ENCODE data around the gene RTP3. TPM values are rescaled to one million over a fixed set of nuclear protein-coding genes. Genes with fewer than 3 reads are reported as not detected.
A peak's percentile ranks its signal among the peaks of the same experiment; 100 is the strongest.

Gene RTP3
- total and polyA plus RNA-seq, 8 donors = not detected

DNA sequence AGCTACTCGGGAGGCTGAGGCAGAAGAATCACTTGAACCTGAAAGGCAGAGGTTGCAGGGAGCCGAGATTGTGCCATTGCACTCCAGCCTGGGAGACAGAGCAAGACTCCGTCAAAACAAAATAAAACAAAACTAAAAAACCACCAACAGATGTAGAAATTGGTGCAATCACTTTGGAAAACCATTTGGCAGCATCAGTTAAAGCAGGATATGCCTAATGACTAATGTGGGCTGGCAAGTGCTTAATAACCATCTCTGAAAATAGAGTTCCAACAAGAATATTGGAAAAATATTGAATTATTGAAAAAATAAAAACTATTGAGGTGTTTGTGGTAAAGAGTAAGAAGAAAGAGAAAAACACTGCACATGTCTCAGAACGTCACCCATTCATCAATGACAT lies 16.1 kb upstream of the RTP3 start:
- Histone ChIP-seq H3K4me1 (peaks cover 0 to 10% (median 2%) of the 10 kb centered on the region in 4 donors), H3K9me3 (no peaks in the 10 kb centered on the region), H3K27ac (no peak overlapping the region), H3K36me3 (no peaks in the 10 kb centered on the region), H3K4me3 (no peak overlapping the region), H3K27me3 (peaks cover 0 to 3% (median 0%) of the 10 kb centered on the region in 3 donors)
- 82 to 94% (median 90%) methylated on average over 4 of the region's 4 CpGs for WGBS, 5 donors
- DNase-seq = no peak
- TF ChIP-seq EP300 (IDR thresholded peaks at IDR 0.05) (no peak), POLR2A (IDR thresholded peaks at IDR 0.05) (no peak), POLR2AphosphoS5 (IDR thresholded peaks at IDR 0.05) (no peak)
- TF ChIP-seq, protein P1, sequence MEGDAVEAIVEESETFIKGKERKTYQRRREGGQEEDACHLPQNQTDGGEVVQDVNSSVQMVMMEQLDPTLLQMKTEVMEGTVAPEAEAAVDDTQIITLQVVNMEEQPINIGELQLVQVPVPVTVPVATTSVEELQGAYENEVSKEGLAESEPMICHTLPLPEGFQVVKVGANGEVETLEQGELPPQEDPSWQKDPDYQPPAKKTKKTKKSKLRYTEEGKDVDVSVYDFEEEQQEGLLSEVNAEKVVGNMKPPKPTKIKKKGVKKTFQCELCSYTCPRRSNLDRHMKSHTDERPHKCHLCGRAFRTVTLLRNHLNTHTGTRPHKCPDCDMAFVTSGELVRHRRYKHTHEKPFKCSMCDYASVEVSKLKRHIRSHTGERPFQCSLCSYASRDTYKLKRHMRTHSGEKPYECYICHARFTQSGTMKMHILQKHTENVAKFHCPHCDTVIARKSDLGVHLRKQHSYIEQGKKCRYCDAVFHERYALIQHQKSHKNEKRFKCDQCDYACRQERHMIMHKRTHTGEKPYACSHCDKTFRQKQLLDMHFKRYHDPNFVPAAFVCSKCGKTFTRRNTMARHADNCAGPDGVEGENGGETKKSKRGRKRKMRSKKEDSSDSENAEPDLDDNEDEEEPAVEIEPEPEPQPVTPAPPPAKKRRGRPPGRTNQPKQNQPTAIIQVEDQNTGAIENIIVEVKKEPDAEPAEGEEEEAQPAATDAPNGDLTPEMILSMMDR (IDR thresholded peaks at IDR 0.05) = no peak
- intact Hi-C loops (cut with DNase I; ENCODE audit: low total_unique reads) = no loop called here

DNA sequence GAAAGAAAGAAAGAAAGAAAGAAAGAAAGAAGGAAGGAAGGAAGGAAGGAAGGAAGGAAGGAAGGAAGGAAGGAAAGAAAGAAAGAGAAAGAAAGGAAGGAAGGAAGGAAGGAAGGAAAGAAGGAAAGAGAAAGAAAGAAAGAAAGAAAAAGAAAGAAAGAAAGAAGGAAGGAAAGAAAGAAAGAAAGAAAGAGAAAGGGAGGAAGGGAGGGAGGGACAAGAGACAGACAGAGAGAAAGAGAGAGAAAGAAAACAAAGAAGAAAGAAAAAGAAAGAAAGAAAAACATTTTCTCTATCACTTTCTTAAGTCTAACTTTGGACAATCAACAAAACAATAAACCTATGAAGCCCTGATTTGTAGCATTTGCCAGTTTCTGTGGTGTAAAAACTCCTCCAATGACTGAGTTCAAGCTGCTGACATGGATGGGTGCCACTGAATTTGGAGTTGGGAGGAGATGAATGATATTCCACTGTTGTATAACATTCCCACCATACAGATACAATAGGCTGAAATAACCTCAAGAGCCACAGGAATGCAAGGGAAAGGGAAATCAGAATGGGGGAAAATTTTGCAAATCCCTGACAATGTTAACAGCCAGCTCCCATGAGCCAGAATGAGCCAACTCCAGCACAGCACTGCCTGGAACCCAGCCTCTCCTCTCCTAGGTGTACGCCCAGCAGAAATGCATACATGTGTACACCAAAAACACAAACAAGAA lies 15.0 kb upstream of the RTP3 start:
- DNase-seq = no peak
- peaks cover 0 to 10% (median 2%) of the 10 kb centered on the region in 4 donors for H3K4me1 ChIP-seq
- H3K27ac ChIP-seq = peak overlapping the region in 1 of 5 donors; percentile 2
- TF ChIP-seq EP300 (IDR thresholded peaks at IDR 0.05) = no peak
- TF ChIP-seq POLR2AphosphoS5 (IDR thresholded peaks at IDR 0.05) = no peak
- TF ChIP-seq, protein P1 (IDR thresholded peaks at IDR 0.05) = no peak
- H3K27me3 ChIP-seq = peaks cover 0 to 3% (median 0%) of the 10 kb centered on the region in 3 donors
- no peak overlapping the region for H3K4me3 ChIP-seq
- H3K9me3 ChIP-seq = no peaks in the 10 kb centered on the region
- 39 to 77% (median 52%) methylated on average over 1 of the region's 1 CpG for WGBS, 5 donors
- intact Hi-C loops (cut with DNase I; ENCODE audit: low total_unique reads) = no loop called here
- no peaks in the 10 kb centered on the region for H3K36me3 ChIP-seq

DNA sequence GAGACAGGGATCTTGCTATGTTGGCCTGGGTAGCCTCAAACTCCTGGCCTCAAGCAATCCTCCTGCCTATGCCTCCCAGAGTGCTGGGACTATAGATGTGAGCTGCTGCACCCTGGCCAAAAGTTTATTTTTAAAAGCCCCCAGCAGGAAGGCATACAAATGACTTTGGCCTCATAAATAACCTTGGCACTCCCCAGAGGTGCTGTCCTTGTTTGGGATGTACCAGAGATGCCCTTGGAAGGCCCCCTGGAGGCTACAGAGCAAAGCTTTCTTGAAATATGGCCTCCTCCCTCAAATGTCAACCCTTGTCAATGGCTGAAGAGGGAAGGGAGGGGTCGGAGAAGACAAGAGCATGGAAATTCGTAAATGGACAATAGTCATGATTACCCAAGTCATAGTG lies 14.0 kb upstream of the RTP3 start:
- Histone ChIP-seq H3K9me3 (no peaks in the 10 kb centered on the region), H3K4me1 (peaks cover under 1 to 14% (median 6%) of the 10 kb centered on the region in 4 donors), H3K4me3 (no peak overlapping the region), H3K27me3 (peaks cover 0 to 3% (median 0%) of the 10 kb centered on the region in 3 donors), H3K27ac (peak overlapping the region in 3 of 5 donors; percentile 69 to 83 (median 80)), H3K36me3 (no peaks in the 10 kb centered on the region)
- 78 to 96% (median 92%) methylated on average over 2 of the region's 2 CpGs for WGBS, 5 donors
- intact Hi-C loops (cut with DNase I; ENCODE audit: low total_unique reads) = no loop called here
- TF ChIP-seq EP300 (IDR thresholded peaks at IDR 0.05) = no peak
- TF ChIP-seq, protein P1 (IDR thresholded peaks at IDR 0.05) = no peak
- no peak for TF ChIP-seq POLR2AphosphoS5 (IDR thresholded peaks at IDR 0.05)
- TF ChIP-seq POLR2A (IDR thresholded peaks at IDR 0.05) = no peak
- DNase-seq = no peak

DNA sequence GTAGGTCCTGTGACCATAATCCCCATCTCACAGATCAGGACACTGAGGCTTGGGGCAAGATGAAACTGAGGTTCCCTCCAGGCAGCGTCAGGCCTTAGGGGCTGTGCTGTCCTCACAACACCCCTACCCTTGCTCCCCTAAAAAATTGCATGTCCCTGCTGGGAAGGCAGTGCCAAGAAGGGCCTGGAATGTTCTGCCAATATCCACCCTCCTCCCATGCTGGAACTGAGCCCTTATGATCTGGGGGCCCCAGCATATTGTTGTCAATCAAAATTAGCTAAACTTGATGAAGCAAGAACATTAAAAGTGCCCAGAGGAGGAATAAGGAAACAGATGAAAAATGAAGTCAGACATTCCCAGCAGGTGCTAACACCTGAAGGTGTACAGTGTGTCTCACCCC lies 13.4 kb upstream of the RTP3 start:
- DNase-seq = no peak
- 67 to 100% (median 86%) methylated on average over 1 of the region's 1 CpG for WGBS, 5 donors
- Histone ChIP-seq H3K4me3 (no peak overlapping the region), H3K9me3 (no peaks in the 10 kb centered on the region), H3K27me3 (peaks cover 0 to 3% (median 0%) of the 10 kb centered on the region in 3 donors), H3K4me1 (peaks cover 6 to 20% (median 11%) of the 10 kb centered on the region in 4 donors), H3K27ac (peak overlapping the region; percentile 67 to 83 (median 74)), H3K36me3 (no peaks in the 10 kb centered on the region)
- intact Hi-C loops (cut with DNase I; ENCODE audit: low total_unique reads) = no loop called here
- TF ChIP-seq POLR2A (IDR thresholded peaks at IDR 0.05) (no peak), EP300 (IDR thresholded peaks at IDR 0.05) (no peak)
- TF ChIP-seq, protein P1 (IDR thresholded peaks at IDR 0.05) = no peak

Measured in stomach (tissue), 9 donors.